ENCODE results near the gene MISP3.

The MISP3 gene

GRCh38 chr19:14111486-14111885 lies 38.9 kb downstream of the MISP3 start:
- TF ChIP-seq FOXP2 (optimal IDR thresholded peaks at IDR 0.05; ENCODE audit: borderline replicate concordance, extremely low read depth, extremely low read length, insufficient read depth) (no peak), TAF1 (IDR thresholded peaks at IDR 0.05; ENCODE audit: borderline replicate concordance, insufficient read depth, low read length) (no peak), SIN3A (IDR thresholded peaks at IDR 0.05; ENCODE audit: borderline replicate concordance, insufficient read depth, low read length) (no peak), POLR2AphosphoS5 (IDR thresholded peaks at IDR 0.05; ENCODE audit: low read depth, low read length) (no peak)
- TF ChIP-seq, protein P1, sequence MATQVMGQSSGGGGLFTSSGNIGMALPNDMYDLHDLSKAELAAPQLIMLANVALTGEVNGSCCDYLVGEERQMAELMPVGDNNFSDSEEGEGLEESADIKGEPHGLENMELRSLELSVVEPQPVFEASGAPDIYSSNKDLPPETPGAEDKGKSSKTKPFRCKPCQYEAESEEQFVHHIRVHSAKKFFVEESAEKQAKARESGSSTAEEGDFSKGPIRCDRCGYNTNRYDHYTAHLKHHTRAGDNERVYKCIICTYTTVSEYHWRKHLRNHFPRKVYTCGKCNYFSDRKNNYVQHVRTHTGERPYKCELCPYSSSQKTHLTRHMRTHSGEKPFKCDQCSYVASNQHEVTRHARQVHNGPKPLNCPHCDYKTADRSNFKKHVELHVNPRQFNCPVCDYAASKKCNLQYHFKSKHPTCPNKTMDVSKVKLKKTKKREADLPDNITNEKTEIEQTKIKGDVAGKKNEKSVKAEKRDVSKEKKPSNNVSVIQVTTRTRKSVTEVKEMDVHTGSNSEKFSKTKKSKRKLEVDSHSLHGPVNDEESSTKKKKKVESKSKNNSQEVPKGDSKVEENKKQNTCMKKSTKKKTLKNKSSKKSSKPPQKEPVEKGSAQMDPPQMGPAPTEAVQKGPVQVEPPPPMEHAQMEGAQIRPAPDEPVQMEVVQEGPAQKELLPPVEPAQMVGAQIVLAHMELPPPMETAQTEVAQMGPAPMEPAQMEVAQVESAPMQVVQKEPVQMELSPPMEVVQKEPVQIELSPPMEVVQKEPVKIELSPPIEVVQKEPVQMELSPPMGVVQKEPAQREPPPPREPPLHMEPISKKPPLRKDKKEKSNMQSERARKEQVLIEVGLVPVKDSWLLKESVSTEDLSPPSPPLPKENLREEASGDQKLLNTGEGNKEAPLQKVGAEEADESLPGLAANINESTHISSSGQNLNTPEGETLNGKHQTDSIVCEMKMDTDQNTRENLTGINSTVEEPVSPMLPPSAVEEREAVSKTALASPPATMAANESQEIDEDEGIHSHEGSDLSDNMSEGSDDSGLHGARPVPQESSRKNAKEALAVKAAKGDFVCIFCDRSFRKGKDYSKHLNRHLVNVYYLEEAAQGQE (IDR thresholded peaks at IDR 0.05; ENCODE audit: insufficient read depth in 1 of 2, low read depth in 2 of 2, low read length in 2 of 2): no peak

- TF ChIP-seq, protein P1 (IDR thresholded peaks at IDR 0.05; ENCODE audit: insufficient read depth in 1 of 2, low read depth in 2 of 2, low read length in 2 of 2): no peak
- TF ChIP-seq SIN3A (IDR thresholded peaks at IDR 0.05; ENCODE audit: borderline replicate concordance, insufficient read depth, low read length) (no peak), FOXP2 (optimal IDR thresholded peaks at IDR 0.05; ENCODE audit: borderline replicate concordance, extremely low read depth, extremely low read length, insufficient read depth) (no peak), TAF1 (IDR thresholded peaks at IDR 0.05; ENCODE audit: borderline replicate concordance, insufficient read depth, low read length) (no peak), POLR2AphosphoS5 (IDR thresholded peaks at IDR 0.05; ENCODE audit: low read depth, low read length) (no peak)
Measured at GRCh38 chr19:14112051-14112808, 39.6 kb downstream of the MISP3 start.

- TF ChIP-seq POLR2AphosphoS5 (IDR thresholded peaks at IDR 0.05; ENCODE audit: low read depth, low read length): no peak
- TF ChIP-seq, protein P1 (IDR thresholded peaks at IDR 0.05; ENCODE audit: insufficient read depth in 1 of 2, low read depth in 2 of 2, low read length in 2 of 2): no peak
- no peak for TF ChIP-seq SIN3A (IDR thresholded peaks at IDR 0.05; ENCODE audit: borderline replicate concordance, insufficient read depth, low read length)
- no peak for TF ChIP-seq TAF1 (IDR thresholded peaks at IDR 0.05; ENCODE audit: borderline replicate concordance, insufficient read depth, low read length)
- TF ChIP-seq FOXP2 (optimal IDR thresholded peaks at IDR 0.05; ENCODE audit: borderline replicate concordance, extremely low read depth, extremely low read length, insufficient read depth): no peak
Measured at GRCh38 chr19:14112809-14113385, 40.3 kb downstream of the MISP3 start.

DNA sequence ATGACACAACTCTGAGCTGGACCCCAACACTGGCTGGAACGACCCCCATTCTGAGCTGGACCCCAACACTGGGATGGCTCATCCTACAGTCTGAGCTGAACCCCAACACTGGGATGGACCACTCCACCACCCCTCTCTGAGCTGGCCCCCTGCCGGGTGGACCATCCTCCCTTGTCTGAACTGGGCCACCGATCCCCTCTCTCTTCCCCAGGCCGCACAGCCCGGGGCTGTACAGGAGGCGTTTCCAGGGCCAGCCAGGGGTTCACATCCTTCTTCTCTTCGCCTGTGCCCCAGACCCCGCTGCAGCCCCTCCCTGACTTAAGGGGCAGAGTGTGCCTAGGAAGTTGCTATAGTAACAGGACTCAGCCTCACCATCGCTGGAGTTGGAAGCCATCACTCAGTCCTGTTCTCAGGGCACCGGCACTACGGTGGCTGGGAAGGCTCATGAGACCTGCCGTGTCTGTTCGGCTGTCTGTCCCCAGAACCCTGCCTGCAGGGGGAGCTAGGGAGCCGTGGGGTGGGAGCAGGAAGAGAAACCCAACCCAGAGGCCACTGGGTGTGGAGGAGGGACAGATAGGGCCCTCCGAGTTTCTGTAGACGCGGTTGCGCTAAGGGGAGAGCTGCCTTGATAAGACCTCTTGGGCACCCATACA lies 41.3 kb downstream of the MISP3 start:
- TF ChIP-seq FOXP2 (optimal IDR thresholded peaks at IDR 0.05; ENCODE audit: borderline replicate concordance, extremely low read depth, extremely low read length, insufficient read depth) (no peak), TAF1 (IDR thresholded peaks at IDR 0.05; ENCODE audit: borderline replicate concordance, insufficient read depth, low read length) (no peak), POLR2AphosphoS5 (IDR thresholded peaks at IDR 0.05; ENCODE audit: low read depth, low read length) (no peak), SIN3A (IDR thresholded peaks at IDR 0.05; ENCODE audit: borderline replicate concordance, insufficient read depth, low read length) (no peak)
- TF ChIP-seq, protein P1 (IDR thresholded peaks at IDR 0.05; ENCODE audit: insufficient read depth in 1 of 2, low read depth in 2 of 2, low read length in 2 of 2): no peak
